Measurements from ENCODE around the gene OSBP2. TPM values are rescaled to one million over a fixed set of nuclear protein-coding genes. Genes with fewer than 3 reads are reported as not detected.

The OSBP2 gene
- total RNA-seq, 1 donor from 2014 or later: 0.58 TPM

- peaks cover 16% of the 10 kb centered on the region for H3K4me1 ChIP-seq
- no peaks in the 10 kb centered on the region for H3K36me3 ChIP-seq
- no peak overlapping the region for H3K27ac ChIP-seq
- Mint-ChIP-seq H3K27ac (no peak overlapping the region), H3K9me3 (no peaks in the 10 kb centered on the region), H3K27me3 (ENCODE audit: insufficient read depth, low read depth) (peaks cover 7% of the 10 kb centered on the region), H3K4me1 (peaks cover 4% of the 10 kb centered on the region), H3K36me3 (peaks cover 4% of the 10 kb centered on the region), H3K4me3 (no peak overlapping the region)
- no peak overlapping the region for H3K4me2 ChIP-seq
- no peak overlapping the region for H3K4me3 ChIP-seq
- TF ChIP-seq, protein P1, sequence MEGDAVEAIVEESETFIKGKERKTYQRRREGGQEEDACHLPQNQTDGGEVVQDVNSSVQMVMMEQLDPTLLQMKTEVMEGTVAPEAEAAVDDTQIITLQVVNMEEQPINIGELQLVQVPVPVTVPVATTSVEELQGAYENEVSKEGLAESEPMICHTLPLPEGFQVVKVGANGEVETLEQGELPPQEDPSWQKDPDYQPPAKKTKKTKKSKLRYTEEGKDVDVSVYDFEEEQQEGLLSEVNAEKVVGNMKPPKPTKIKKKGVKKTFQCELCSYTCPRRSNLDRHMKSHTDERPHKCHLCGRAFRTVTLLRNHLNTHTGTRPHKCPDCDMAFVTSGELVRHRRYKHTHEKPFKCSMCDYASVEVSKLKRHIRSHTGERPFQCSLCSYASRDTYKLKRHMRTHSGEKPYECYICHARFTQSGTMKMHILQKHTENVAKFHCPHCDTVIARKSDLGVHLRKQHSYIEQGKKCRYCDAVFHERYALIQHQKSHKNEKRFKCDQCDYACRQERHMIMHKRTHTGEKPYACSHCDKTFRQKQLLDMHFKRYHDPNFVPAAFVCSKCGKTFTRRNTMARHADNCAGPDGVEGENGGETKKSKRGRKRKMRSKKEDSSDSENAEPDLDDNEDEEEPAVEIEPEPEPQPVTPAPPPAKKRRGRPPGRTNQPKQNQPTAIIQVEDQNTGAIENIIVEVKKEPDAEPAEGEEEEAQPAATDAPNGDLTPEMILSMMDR (IDR thresholded peaks at IDR 0.05): no peak
- H4K20me1 ChIP-seq (ENCODE audit: low read depth): no peaks in the 10 kb centered on the region
- no peak overlapping the region for H2AFZ ChIP-seq (replicated peaks)
- no peak overlapping the region for H3K9ac ChIP-seq
- no peaks in the 10 kb centered on the region for H3K9me3 ChIP-seq (ENCODE audit: low read depth)
- H3K79me2 ChIP-seq (ENCODE audit: low read depth): no peaks in the 10 kb centered on the region
- H3K27me3 ChIP-seq: no peaks in the 10 kb centered on the region
- DNase-seq (ENCODE audit: low spot score): no peak
- H3F3A ChIP-seq (ENCODE audit: low read depth): no peaks in the 10 kb centered on the region
Observed at GRCh38 chr22:30885591-30885990, 190.9 kb downstream of the OSBP2 start.

- H3K9ac ChIP-seq: no peak overlapping the region
- no peak for TF ChIP-seq EZH2 (IDR thresholded peaks at IDR 0.05)
- TF ChIP-seq EZH2phosphoT487 (IDR thresholded peaks at IDR 0.05): no peak
- TF ChIP-seq, protein P1 (IDR thresholded peaks at IDR 0.05): no peak
- H3K27ac ChIP-seq: no peak overlapping the region
- no peak for DNase-seq (ENCODE audit: low spot score)
- H3K36me3 ChIP-seq: no peaks in the 10 kb centered on the region
- H4K20me1 ChIP-seq (ENCODE audit: low read depth): no peaks in the 10 kb centered on the region
- Mint-ChIP-seq H3K4me1 (no peaks in the 10 kb centered on the region), H3K4me3 (no peak overlapping the region), H3K9me3 (no peaks in the 10 kb centered on the region), H3K27ac (no peak overlapping the region), H3K27me3 (ENCODE audit: insufficient read depth, low read depth) (peaks cover 7% of the 10 kb centered on the region), H3K36me3 (peaks cover 5% of the 10 kb centered on the region)
- no peaks in the 10 kb centered on the region for H3K27me3 ChIP-seq
- no peaks in the 10 kb centered on the region for H3K4me1 ChIP-seq
- no peak overlapping the region for H2AFZ ChIP-seq (replicated peaks)
- no peaks in the 10 kb centered on the region for H3F3A ChIP-seq (ENCODE audit: low read depth)
- no peaks in the 10 kb centered on the region for H3K79me2 ChIP-seq (ENCODE audit: low read depth)
- H3K4me3 ChIP-seq: no peak overlapping the region
- no peak overlapping the region for H3K4me2 ChIP-seq
- no peaks in the 10 kb centered on the region for H3K9me3 ChIP-seq (ENCODE audit: low read depth)
Observed at GRCh38 chr22:30887453-30887852, 192.8 kb downstream of the OSBP2 start.

- Histone ChIP-seq H3K36me3 (no peaks in the 10 kb centered on the region), H3K27ac (no peak overlapping the region), H3F3A (ENCODE audit: low read depth) (no peaks in the 10 kb centered on the region), H4K20me1 (ENCODE audit: low read depth) (no peaks in the 10 kb centered on the region), H2AFZ (replicated peaks) (no peak overlapping the region), H3K4me2 (no peak overlapping the region), H3K4me3 (no peak overlapping the region), H3K4me1 (no peaks in the 10 kb centered on the region), H3K27me3 (no peaks in the 10 kb centered on the region), H3K9me3 (ENCODE audit: low read depth) (no peaks in the 10 kb centered on the region), H3K9ac (no peak overlapping the region), H3K79me2 (ENCODE audit: low read depth) (no peaks in the 10 kb centered on the region)
- Mint-ChIP-seq H3K27me3 (ENCODE audit: insufficient read depth, low read depth) (peaks cover 7% of the 10 kb centered on the region), H3K27ac (no peak overlapping the region), H3K4me1 (no peaks in the 10 kb centered on the region), H3K36me3 (peaks cover 5% of the 10 kb centered on the region), H3K4me3 (no peak overlapping the region), H3K9me3 (no peaks in the 10 kb centered on the region)
- TF ChIP-seq EZH2phosphoT487 (IDR thresholded peaks at IDR 0.05) (no peak), EZH2 (IDR thresholded peaks at IDR 0.05) (no peak)
- TF ChIP-seq, protein P1 (IDR thresholded peaks at IDR 0.05): no peak
- DNase-seq (ENCODE audit: low spot score): no peak
Observed at GRCh38 chr22:30887861-30888260, 193.2 kb downstream of the OSBP2 start.

Data from neural progenitor cell (in vitro differentiated cells).